CD14-positive monocyte (primary cell): ENCODE data around the gene TJP1. TPM values are rescaled to one million over a fixed set of nuclear protein-coding genes. Genes with fewer than 3 reads are reported as not detected.

ENCODE experiments used
- DNase-seq, 3 donors: peaks; one replicate each; pipeline ENCODE4 v3.0.0-alpha.2; 2011 to 2022
- H2AFZ ChIP-seq: 2 replicates; pipeline ENCODE4 v1.6.0; 2012; ENCODE audit warnings: mild to moderate bottlenecking, low read depth, low read length, inconsistent platforms; ENCODE audit not compliant: insufficient read depth, poor library complexity, severe bottlenecking
- H3K27ac ChIP-seq, 2 donors: 1 replicate in 1 of 2; 2 replicates in 1 of 2; pipeline ENCODE4 v1.5.1; 2012 to 2013; ENCODE audit warnings: low read length in 2 of 2, control low read depth in 1 of 2, inconsistent platforms in 1 of 2, low read depth in 1 of 2, mild to moderate bottlenecking in 1 of 2
- H3K27me3 ChIP-seq, 2 donors: one replicate each; pipeline versions ENCODE4 v1.6.0 to v1.6.1; 2011 to 2013; ENCODE audit warnings: low read length in 2 of 2; ENCODE audit not compliant: control insufficient read depth in 2 of 2, insufficient read depth in 2 of 2
- H3K36me3 ChIP-seq, 2 donors: replicated peaks in 1 of 2; 1 replicate in 1 of 2; 2 replicates in 1 of 2; pipeline versions ENCODE4 v1.5.1 to v1.6.1; 2012 to 2013; ENCODE audit warnings: low read length in 2 of 2, control low read depth in 1 of 2, inconsistent platforms in 1 of 2, mild to moderate bottlenecking in 1 of 2; ENCODE audit not compliant: insufficient read depth in 2 of 2, control insufficient read depth in 1 of 2
- H3K4me1 ChIP-seq, 2 donors: 1 replicate in 1 of 2; 2 replicates in 1 of 2; pipeline versions ENCODE4 v1.5.1 to v1.6.1; 2012 to 2013; ENCODE audit warnings: low read length in 2 of 2, control low read depth in 1 of 2, inconsistent platforms in 1 of 2, mild to moderate bottlenecking in 1 of 2, moderate library complexity in 1 of 2; ENCODE audit not compliant: insufficient read depth in 2 of 2, control insufficient read depth in 1 of 2
- H3K4me2 ChIP-seq: replicated peaks from 2 replicates; pipeline ENCODE3; 2012; ENCODE audit warnings: low read length, moderate library complexity, mild to moderate bottlenecking; ENCODE audit not compliant: poor library complexity, severe bottlenecking; ENCODE audit errors: extremely low read depth
- H3K4me3 ChIP-seq, 3 experiments: fragments of 200-600 bp in 1 of 3; sonication (generic) in 1 of 3; replicated peaks in 1 of 3; 1 replicate in 2 of 3; 2 replicates in 1 of 3; pipeline ENCODE4 v1.5.1; 2011 to 2013; ENCODE audit warnings: low read length in 3 of 3, mild to moderate bottlenecking in 3 of 3, control low read depth in 2 of 3, low read depth in 2 of 3, inconsistent platforms in 1 of 3, moderate library complexity in 1 of 3
- H3K79me2 ChIP-seq: 2 replicates; pipeline ENCODE4 v1.6.0; 2012; ENCODE audit warnings: mild to moderate bottlenecking, control low read depth, inconsistent platforms, low read length, moderate library complexity; ENCODE audit not compliant: insufficient read depth
- H3K9ac ChIP-seq: 2 replicates; pipeline ENCODE4 v1.6.0; 2017; ENCODE audit warnings: low read length, mild to moderate bottlenecking; ENCODE audit not compliant: insufficient read depth, poor library complexity, severe bottlenecking
- H3K9me3 ChIP-seq, 2 donors: replicated peaks in 1 of 2; 1 replicate in 1 of 2; 2 replicates in 1 of 2; pipeline versions ENCODE4 v1.5.1 to v1.6.1; 2012 to 2013; ENCODE audit warnings: low read length in 2 of 2, control low read depth in 1 of 2; ENCODE audit not compliant: control insufficient read depth in 1 of 2, insufficient read depth in 1 of 2
- H4K20me1 ChIP-seq: 2 replicates; pipeline ENCODE4 v1.6.0; 2012; ENCODE audit warnings: mild to moderate bottlenecking, low read length, control low read depth, moderate library complexity; ENCODE audit not compliant: insufficient read depth
- H3K27ac Mint-ChIP-seq, 7 donors: one replicate each; pipeline ENCODE4 v1.8.0; 2020; ENCODE audit warnings: mild to moderate bottlenecking in 7 of 7, mixed read lengths in 7 of 7, moderate library complexity in 6 of 7, inconsistent platforms in 2 of 7
- H3K27me3 Mint-ChIP-seq, 3 donors: one replicate each; pipeline ENCODE4 v1.8.0; 2021 to 2022; ENCODE audit warnings: low read depth in 3 of 3, mild to moderate bottlenecking in 3 of 3, mixed read lengths in 3 of 3, moderate library complexity in 3 of 3, inconsistent platforms in 1 of 3
- H3K36me3 Mint-ChIP-seq, 2 donors: one replicate each; pipeline ENCODE4 v1.8.0; 2020; ENCODE audit warnings: mixed read lengths in 2 of 2, inconsistent platforms in 1 of 2, mild to moderate bottlenecking in 1 of 2
- H3K4me1 Mint-ChIP-seq: one replicate; pipeline ENCODE4 v1.8.0; 2020; ENCODE audit warnings: mild to moderate bottlenecking, mixed read lengths
- H3K4me3 Mint-ChIP-seq, 2 donors: one replicate each; pipeline ENCODE4 v1.8.0; 2020; ENCODE audit warnings: mild to moderate bottlenecking in 2 of 2, mixed read lengths in 2 of 2, moderate library complexity in 1 of 2
- H3K9me3 Mint-ChIP-seq, 7 donors: one replicate each; pipeline ENCODE4 v1.8.0; 2020 to 2022; ENCODE audit warnings: mixed read lengths in 7 of 7, mild to moderate bottlenecking in 6 of 7, moderate library complexity in 6 of 7, inconsistent platforms in 2 of 7
- WGBS: methylation state at CpG from one replicate; pipeline ENCODE4 v1.1.5; 2013; ENCODE audit warnings: missing lambda C conversion rate; ENCODE audit not compliant: insufficient coverage; 5-methylcytosine and 5-hydroxymethylcytosine counted together
- intact Hi-C, 2 donors: fragments of 100-400 bp; cut with micrococcal nuclease; formaldehyde crosslinking; loops; one replicate each; pipeline versions ENCODE4 v1.15.0 to v1.15.1; 2023
- polyA plus RNA-seq, 3 donors: library from polyadenylated mRNA; depleted of rRNA in 1 of 3; unstranded in 2 of 3; stranded (reverse) in 1 of 3; fragments of 300-500 nt in 2 of 3; fragments of >200 nt in 1 of 3; fragmentation: Illumina TruSeq in 2 of 3; gene quantifications; 1 replicate in 2 of 3; 2 replicates in 1 of 3; pipeline ENCODE4 v1.2.3, GENCODE V29; 2012 to 2021
- TF ChIP-seq, protein P1 (sequence below): fragments of 200-600 bp; IDR thresholded peaks from one replicate; pipeline ENCODE4 v1.8.0; 2022; ENCODE audit warnings: antibody characterized with exemption, mild to moderate bottlenecking

Gene TJP1
- polyA plus RNA-seq, 3 donors: not detected

DNA sequence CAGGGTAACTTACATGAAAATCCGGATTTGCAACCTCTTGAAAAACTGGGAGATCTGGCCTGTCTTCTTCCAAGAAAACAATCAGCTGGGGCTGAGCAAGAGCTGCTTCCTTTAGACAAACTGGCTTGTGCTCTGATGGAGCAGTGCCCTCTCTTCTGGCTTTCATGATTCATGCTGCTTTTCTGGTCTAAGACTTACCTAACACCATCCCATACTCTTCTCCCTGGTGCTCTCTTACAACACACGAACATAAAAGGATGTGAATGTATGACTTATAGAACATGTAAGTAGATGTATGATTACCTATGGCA lies 9.9 kb downstream of the TJP1 start:
- TF ChIP-seq, protein P1, sequence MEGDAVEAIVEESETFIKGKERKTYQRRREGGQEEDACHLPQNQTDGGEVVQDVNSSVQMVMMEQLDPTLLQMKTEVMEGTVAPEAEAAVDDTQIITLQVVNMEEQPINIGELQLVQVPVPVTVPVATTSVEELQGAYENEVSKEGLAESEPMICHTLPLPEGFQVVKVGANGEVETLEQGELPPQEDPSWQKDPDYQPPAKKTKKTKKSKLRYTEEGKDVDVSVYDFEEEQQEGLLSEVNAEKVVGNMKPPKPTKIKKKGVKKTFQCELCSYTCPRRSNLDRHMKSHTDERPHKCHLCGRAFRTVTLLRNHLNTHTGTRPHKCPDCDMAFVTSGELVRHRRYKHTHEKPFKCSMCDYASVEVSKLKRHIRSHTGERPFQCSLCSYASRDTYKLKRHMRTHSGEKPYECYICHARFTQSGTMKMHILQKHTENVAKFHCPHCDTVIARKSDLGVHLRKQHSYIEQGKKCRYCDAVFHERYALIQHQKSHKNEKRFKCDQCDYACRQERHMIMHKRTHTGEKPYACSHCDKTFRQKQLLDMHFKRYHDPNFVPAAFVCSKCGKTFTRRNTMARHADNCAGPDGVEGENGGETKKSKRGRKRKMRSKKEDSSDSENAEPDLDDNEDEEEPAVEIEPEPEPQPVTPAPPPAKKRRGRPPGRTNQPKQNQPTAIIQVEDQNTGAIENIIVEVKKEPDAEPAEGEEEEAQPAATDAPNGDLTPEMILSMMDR: no peak
- H4K20me1 ChIP-seq: no peaks in the 10 kb centered on the region
- Mint-ChIP-seq H3K9me3 (peaks cover 4 to 8% (median 8%) of the 10 kb centered on the region in 7 donors), H3K27me3 (peaks cover 33 to 47% (median 33%) of the 10 kb centered on the region in 3 donors), H3K36me3 (no peaks in the 10 kb centered on the region), H3K27ac (no peak overlapping the region), H3K4me1 (no peaks in the 10 kb centered on the region), H3K4me3 (peak overlapping the region in 1 of 2 donors; percentile 2)
- no peak overlapping the region for H3K9ac ChIP-seq
- H3K9me3 ChIP-seq: no peaks in the 10 kb centered on the region
- DNase-seq: no peak
- H3K79me2 ChIP-seq: no peaks in the 10 kb centered on the region
- no peak overlapping the region for H2AFZ ChIP-seq
- no peak overlapping the region for H3K4me3 ChIP-seq
- H3K27me3 ChIP-seq: peaks cover 27 to 57% of the 10 kb centered on the region in 2 donors
- intact Hi-C loops: no loop called here
- no peaks in the 10 kb centered on the region for H3K4me1 ChIP-seq
- H3K27ac ChIP-seq: no peak overlapping the region
- 83% methylated on average over 1 of the region's 2 CpGs for WGBS
- H3K4me2 ChIP-seq: no peak overlapping the region
- no peaks in the 10 kb centered on the region for H3K36me3 ChIP-seq

DNA sequence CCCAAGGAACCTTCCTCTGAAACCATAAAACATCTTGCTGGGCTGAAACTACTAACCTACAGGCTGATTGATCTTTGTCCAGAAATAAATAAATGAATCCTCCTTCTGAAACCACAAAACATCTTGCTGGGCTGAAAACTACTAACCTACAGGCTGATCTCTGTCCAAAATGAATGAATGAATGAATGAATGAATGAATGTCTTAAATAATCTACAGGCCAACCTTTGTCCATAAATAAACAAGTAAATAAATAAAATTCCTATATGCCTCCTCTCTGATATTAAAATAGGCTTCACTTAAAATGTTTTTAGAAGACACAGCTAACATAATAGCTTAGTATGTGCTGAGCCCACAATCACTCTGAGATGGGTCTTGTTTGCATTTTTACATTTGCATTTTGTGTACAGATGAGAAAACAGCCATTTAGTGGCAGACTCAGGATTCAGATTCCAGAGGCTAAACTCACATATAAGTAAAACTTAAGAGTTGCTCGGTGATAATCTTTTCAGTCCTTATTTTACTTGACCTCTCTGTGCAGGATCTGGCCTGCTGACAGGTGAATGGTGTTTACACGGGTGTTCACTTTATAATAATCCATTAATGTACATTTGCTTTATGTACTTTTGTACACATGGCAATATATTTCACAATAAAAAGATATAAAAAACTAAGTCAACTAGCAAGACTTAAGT lies 10.4 kb downstream of the TJP1 start:
- H3K27ac Mint-ChIP-seq: no peak overlapping the region
- intact Hi-C loops: no loop called here
- peaks cover 28 to 47% (median 28%) of the 10 kb centered on the region in 3 donors for H3K27me3 Mint-ChIP-seq
- no peak overlapping the region for H2AFZ ChIP-seq
- WGBS: no CpG with 5 or more reads among the region's 2 CpGs
- H3K4me1 ChIP-seq: no peaks in the 10 kb centered on the region
- H3K4me3 ChIP-seq: no peak overlapping the region
- H3K36me3 Mint-ChIP-seq: no peaks in the 10 kb centered on the region
- H3K4me2 ChIP-seq: no peak overlapping the region
- H4K20me1 ChIP-seq: no peaks in the 10 kb centered on the region
- H3K79me2 ChIP-seq: no peaks in the 10 kb centered on the region
- no peaks in the 10 kb centered on the region for H3K36me3 ChIP-seq
- DNase-seq: no peak
- H3K9me3 Mint-ChIP-seq: peaks cover under 1 to 4% (median 3%) of the 10 kb centered on the region in 7 donors
- H3K4me1 Mint-ChIP-seq: no peaks in the 10 kb centered on the region
- peaks cover 27 to 57% of the 10 kb centered on the region in 2 donors for H3K27me3 ChIP-seq
- no peak overlapping the region for H3K27ac ChIP-seq
- H3K9me3 ChIP-seq: no peaks in the 10 kb centered on the region
- no peak overlapping the region for H3K4me3 Mint-ChIP-seq
- no peak overlapping the region for H3K9ac ChIP-seq
- TF ChIP-seq, protein P1: no peak
